Memory B cell (primary cell): ENCODE measurements around the gene LY9.
"Not testable (repeated sequence)": the region's sequence is repeated elsewhere in the genome, so short reads cannot be mapped to it uniquely, and the experiment has no call there.

Experiments used
- ATAC-seq: fragments of 150-1000 bp; cut with Tn5 transposase; 2 replicates; pipeline ENCODE4 v1.10.0; 2021; ENCODE audit warnings: low read depth, mild to moderate bottlenecking, moderate library complexity
- DNase-seq, 2 donors: peaks; one replicate each; pipeline ENCODE4 v3.0.0; 2022; ENCODE audit warnings: low spot score in 2 of 2
- H3K27ac Mint-ChIP-seq: one replicate; pipeline ENCODE4 v1.8.0; 2022; ENCODE audit warnings: mild to moderate bottlenecking, moderate library complexity, mixed read lengths
- H3K27me3 Mint-ChIP-seq: one replicate; pipeline ENCODE4 v1.8.0; 2022; ENCODE audit warnings: mixed read lengths
- H3K36me3 Mint-ChIP-seq: one replicate; pipeline ENCODE4 v1.8.0; 2022; ENCODE audit warnings: mild to moderate bottlenecking, mixed read lengths
- H3K4me1 Mint-ChIP-seq: one replicate; pipeline ENCODE4 v1.8.0; 2022; ENCODE audit warnings: mixed read lengths
- H3K4me3 Mint-ChIP-seq: one replicate; pipeline ENCODE4 v1.8.0; 2022; ENCODE audit warnings: mild to moderate bottlenecking, moderate library complexity, mixed read lengths
- H3K9me3 Mint-ChIP-seq: one replicate; pipeline ENCODE4 v1.8.0; 2022; ENCODE audit warnings: mixed read lengths

The LY9 gene

DNA sequence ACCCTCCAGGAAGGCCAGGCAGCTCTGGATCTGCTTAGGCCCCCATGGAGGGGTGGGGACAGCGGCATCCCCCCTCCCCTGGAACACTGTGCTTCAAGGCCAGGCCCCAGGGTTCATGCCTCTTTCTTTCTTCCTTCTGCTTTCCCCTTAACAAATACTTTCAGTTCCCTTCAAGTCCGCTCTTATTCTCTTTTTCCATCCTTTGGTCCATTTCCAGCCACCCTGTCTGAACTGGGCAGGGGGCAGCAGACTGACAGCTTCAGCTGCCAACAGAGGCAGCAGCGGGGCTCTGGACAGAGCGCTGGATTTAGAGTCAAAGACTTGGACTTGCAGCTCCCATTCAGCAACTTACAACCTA lies 67.8 kb downstream of the LY9 start:
- ATAC-seq (peak; percentile 34), DNase-seq (no peak)
- Mint-ChIP-seq H3K27me3 (peaks cover 3% of the 10 kb centered on the region), H3K9me3 (no peaks in the 10 kb centered on the region), H3K4me3 (no peak overlapping the region), H3K4me1 (peaks cover 11% of the 10 kb centered on the region), H3K36me3 (peaks cover 3% of the 10 kb centered on the region), H3K27ac (no peak overlapping the region)

DNA sequence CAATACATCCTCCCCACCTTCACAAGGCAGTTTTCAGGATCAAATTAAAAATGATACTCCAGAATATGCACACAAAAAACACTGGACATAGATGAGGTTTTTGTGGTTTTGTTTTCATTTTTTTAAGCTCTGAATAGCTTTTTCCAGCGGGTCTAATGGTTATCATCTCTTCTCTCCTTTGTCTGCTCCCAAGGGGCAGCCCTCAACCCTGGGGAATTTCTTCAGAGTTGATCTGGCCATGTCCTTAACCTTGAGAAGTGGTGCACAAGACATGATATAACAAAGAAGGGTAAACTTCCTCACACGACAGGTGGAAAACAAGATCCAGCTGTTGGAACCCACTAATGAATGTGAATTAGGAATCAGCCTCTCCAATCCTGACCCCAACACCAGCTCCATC lies 68.2 kb downstream of the LY9 start:
- H3K27me3 Mint-ChIP-seq = no peaks in the 10 kb centered on the region
- DNase-seq (no peak), ATAC-seq (no peak)
- H3K27ac Mint-ChIP-seq = no peak overlapping the region
- no peaks in the 10 kb centered on the region for H3K36me3 Mint-ChIP-seq
- peaks cover 11% of the 10 kb centered on the region for H3K4me1 Mint-ChIP-seq
- no peaks in the 10 kb centered on the region for H3K9me3 Mint-ChIP-seq
- no peak overlapping the region for H3K4me3 Mint-ChIP-seq

DNA sequence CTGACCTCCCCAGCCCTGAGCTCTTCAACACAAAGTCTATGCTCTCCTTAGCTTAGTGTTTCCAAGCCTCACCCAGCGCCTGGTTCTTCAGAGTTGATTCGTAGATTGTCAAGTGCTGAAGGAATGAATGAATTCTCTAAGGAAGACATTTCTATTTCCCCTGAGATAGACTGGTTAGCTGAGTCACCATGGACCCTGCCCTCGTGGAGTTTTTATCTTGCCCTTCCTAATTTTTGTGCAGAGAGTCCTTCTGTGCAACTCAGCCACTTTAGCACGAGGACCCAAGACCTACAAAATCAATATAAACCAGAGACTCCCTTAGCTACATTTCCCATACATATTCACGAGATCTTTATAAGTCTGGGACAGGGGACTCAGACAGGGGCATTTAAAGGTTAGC lies 69.4 kb downstream of the LY9 start:
- no peaks in the 10 kb centered on the region for H3K27me3 Mint-ChIP-seq

DNA sequence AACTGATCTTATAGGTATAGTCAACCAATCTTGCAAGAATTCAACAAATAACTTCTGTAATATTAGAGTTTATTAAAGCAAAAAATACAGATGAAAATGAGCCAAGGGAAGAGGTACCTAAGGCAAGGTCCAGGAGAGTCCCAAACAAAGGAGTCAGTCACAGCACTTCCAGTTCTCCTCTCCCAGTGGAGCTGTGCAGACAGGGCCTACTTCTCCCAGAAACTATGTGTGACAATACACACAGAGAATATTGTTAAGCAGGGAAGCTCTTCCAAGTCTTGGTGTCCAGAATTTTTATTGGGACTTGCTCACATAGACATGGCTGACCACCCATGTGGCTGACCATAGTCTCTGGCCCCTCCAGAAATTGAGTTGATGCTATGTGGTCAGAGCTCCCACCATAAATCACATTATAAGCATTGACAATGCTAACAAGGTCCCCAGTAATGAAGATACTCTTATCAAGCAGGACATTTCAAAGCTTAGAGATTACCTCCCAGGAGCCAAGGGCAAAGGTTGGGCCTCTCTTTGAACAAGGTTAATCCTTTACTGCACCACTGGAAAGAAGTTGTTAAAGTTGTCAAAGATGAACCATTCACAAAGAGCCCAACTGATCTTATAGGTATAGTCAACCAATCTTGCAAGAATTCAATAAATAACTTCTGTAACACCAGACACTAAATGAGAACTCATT lies 70.2 kb downstream of the LY9 start:
- ATAC-seq (no peak), DNase-seq (no peak)
- H3K4me1 Mint-ChIP-seq = peaks cover 11% of the 10 kb centered on the region
- no peak overlapping the region for H3K27ac Mint-ChIP-seq
- no peaks in the 10 kb centered on the region for H3K27me3 Mint-ChIP-seq
- H3K36me3 Mint-ChIP-seq = no peaks in the 10 kb centered on the region
- H3K9me3 Mint-ChIP-seq = no peaks in the 10 kb centered on the region
- no peak overlapping the region for H3K4me3 Mint-ChIP-seq

More for the DNA sequence above, 69.4 kb downstream of the LY9 start:
- ATAC-seq (no peak), DNase-seq (no peak)
- Mint-ChIP-seq H3K9me3 (no peaks in the 10 kb centered on the region), H3K27ac (no peak overlapping the region), H3K4me1 (peaks cover 11% of the 10 kb centered on the region), H3K36me3 (no peaks in the 10 kb centered on the region), H3K4me3 (no peak overlapping the region)

GRCh38 chr1:160866695-160867260 lies 70.8 kb downstream of the LY9 start:
- Mint-ChIP-seq H3K27me3 (no peaks in the 10 kb centered on the region), H3K27ac (no peak overlapping the region), H3K4me3 (no peak overlapping the region), H3K4me1 (peaks cover 11% of the 10 kb centered on the region), H3K36me3 (no peaks in the 10 kb centered on the region), H3K9me3 (no peaks in the 10 kb centered on the region)
- ATAC-seq = no peak
- no peak for DNase-seq

DNA sequence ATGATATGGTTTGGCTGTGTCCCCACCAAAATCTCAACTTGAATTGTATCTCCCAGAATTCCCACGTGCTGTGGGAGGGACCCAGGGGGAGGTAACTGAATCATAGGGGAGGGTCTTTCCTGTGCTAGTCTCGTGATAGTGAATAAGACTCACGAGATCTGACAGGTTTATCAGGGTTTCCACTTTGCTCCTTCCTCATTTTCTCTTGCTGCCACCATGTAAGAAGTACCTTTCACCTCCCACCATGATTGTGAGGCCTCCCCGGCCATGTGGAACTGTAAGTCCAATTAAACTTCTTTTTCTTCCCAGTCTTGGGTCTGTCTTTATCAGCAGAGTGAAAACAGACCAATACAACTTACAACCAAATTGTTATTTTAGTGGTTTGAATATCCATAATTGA lies 71.7 kb downstream of the LY9 start:
- H3K36me3 Mint-ChIP-seq, DNase-seq, H3K27ac Mint-ChIP-seq, H3K27me3 Mint-ChIP-seq, H3K4me3 Mint-ChIP-seq, ATAC-seq, H3K9me3 Mint-ChIP-seq: not testable (repeated sequence)
- H3K4me1 Mint-ChIP-seq = peaks cover 11% of the 10 kb centered on the region

DNA sequence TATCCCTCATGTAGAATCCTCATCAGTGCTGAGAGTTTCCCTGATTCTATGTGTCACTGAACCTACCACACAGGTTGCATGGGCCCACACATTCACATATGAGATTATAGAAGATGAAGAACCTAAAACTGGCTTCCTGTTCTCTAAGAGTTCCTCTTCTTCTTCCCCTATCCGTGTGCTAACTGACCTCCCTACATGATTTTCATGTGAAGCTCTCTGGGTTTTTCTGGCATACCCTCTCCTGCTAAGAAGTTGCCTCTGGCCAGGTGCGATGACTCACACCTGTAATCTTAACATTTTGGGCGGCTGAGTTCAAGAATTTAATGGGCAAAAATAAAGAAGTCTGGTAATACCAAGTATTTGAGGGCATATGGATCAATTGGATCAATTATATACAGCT lies 72.2 kb downstream of the LY9 start:
- DNase-seq = no peak
- no peak overlapping the region for H3K27ac Mint-ChIP-seq

GRCh38 chr1:160874935-160875334 lies 79.0 kb downstream of the LY9 start:
- peaks cover 2% of the 10 kb centered on the region for H3K9me3 Mint-ChIP-seq
- ATAC-seq (no peak), DNase-seq (no peak)
- H3K27me3 Mint-ChIP-seq = peaks cover 10% of the 10 kb centered on the region
- no peaks in the 10 kb centered on the region for H3K36me3 Mint-ChIP-seq
- H3K4me1 Mint-ChIP-seq = peaks cover 10% of the 10 kb centered on the region
- H3K27ac Mint-ChIP-seq = no peak overlapping the region
- H3K4me3 Mint-ChIP-seq = no peak overlapping the region

More for the DNA sequence above, 72.2 kb downstream of the LY9 start:
- Mint-ChIP-seq H3K4me3 (no peak overlapping the region), H3K27me3 (no peaks in the 10 kb centered on the region), H3K9me3 (no peaks in the 10 kb centered on the region), H3K36me3 (no peaks in the 10 kb centered on the region), H3K4me1 (peaks cover 11% of the 10 kb centered on the region)
- ATAC-seq = peak; percentile 52

DNA sequence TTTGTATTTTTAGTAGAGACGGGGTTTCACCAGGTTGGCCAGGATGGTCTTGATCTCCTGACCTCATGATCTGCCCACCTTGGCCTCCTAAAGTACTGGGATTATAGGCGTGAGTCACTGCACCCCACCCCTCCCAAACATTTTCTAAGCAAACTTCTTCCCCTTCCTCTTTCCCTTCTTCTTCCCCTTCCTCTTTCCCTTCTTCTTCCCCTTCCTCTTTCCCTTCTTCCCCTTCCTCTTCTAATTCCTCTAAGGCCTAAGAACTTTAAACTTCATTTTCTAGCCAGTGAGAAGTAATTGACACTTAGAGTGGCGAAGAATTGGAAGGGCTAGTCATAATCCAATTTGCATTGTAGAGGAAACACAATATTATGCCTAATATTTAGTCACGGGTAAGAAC lies 79.6 kb downstream of the LY9 start:
- not testable (repeated sequence) for H3K36me3 Mint-ChIP-seq, H3K4me1 Mint-ChIP-seq, H3K4me3 Mint-ChIP-seq, H3K27ac Mint-ChIP-seq, DNase-seq, H3K9me3 Mint-ChIP-seq, H3K27me3 Mint-ChIP-seq, ATAC-seq

DNA sequence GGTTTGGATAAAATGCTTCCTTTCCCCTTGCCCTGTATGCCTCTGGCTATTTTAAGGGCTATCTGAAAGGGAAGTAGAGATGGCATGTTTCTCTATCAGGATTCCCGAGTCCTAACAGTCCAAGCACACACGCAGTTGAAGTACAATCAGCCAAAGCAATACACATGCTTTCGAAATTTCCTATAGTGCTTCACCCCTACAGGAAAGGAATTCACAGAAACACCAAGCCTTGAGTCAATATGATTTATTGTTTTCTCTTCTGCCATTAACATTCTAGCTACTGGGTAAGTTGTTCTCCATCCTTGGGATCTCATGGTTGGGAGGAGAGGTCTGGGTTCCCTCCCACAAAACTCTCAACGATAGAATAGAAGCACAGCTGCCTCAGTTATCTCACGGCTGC lies 80.3 kb downstream of the LY9 start:
- Mint-ChIP-seq H3K27ac (no peak overlapping the region), H3K36me3 (no peaks in the 10 kb centered on the region), H3K27me3 (peaks cover 10% of the 10 kb centered on the region), H3K4me1 (peaks cover 10% of the 10 kb centered on the region), H3K9me3 (peaks cover 2% of the 10 kb centered on the region), H3K4me3 (no peak overlapping the region)
- DNase-seq = no peak
- ATAC-seq = no peak

DNA sequence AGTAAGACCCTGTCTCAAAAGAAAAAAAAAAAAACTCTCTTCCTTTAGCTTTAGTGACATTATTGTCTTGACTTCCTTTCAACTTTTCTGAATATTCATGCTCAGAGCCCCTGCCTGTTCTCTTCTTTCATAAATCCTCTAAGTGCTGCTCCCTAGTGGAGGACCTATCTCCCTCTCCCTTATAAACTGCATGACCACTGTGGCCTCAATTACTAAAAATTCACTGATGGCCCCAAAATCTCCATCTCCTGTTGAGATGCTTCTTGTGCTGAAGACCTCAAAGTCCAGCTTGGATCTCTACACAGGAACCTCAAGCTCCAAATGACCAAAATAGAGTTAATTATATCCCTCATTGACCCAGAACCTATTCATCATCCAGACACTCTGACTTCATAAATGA lies 81.2 kb downstream of the LY9 start:
- Mint-ChIP-seq H3K4me1 (peaks cover 10% of the 10 kb centered on the region), H3K27me3 (peaks cover 10% of the 10 kb centered on the region), H3K36me3 (no peaks in the 10 kb centered on the region), H3K4me3 (no peak overlapping the region), H3K27ac (no peak overlapping the region), H3K9me3 (peaks cover 2% of the 10 kb centered on the region)
- DNase-seq = peak in 1 of 2 donors; percentile 11
- peak; percentile 39 for ATAC-seq
